NCI-H82 (cell line): ENCODE results near the gene PSMA7.
"Not testable (repeated sequence)": the region's sequence is repeated elsewhere in the genome, so short reads cannot be mapped to it uniquely, and the experiment has no call there.

Experiments used
- DNase-seq: peaks from one replicate; lab custom pipeline; 2025; lab: John Stamatoyannopoulos, UW

Gene PSMA7

GRCh38 chr20:62119115-62119514 lies 24.1 kb downstream of the PSMA7 start:
- no peak for DNase-seq

GRCh38 chr20:62118113-62119043 lies 24.8 kb downstream of the PSMA7 start:
- DNase-seq = no peak

GRCh38 chr20:62117658-62118057 lies 25.5 kb downstream of the PSMA7 start:
- DNase-seq = no peak

GRCh38 chr20:62117362-62117646 lies 25.9 kb downstream of the PSMA7 start:
- no peak for DNase-seq

- peak; percentile 24 for DNase-seq
These were observed 26.4 kb downstream of the PSMA7 start for GRCh38 chr20:62116558-62117361.

- not testable (repeated sequence) for DNase-seq
These were observed 27.3 kb downstream of the PSMA7 start for GRCh38 chr20:62115800-62116407.

GRCh38 chr20:62114894-62115293 lies 28.3 kb downstream of the PSMA7 start:
- no peak for DNase-seq

- DNase-seq = no peak
These were observed 30.8 kb downstream of the PSMA7 start for GRCh38 chr20:62112368-62112767.

- no peak for DNase-seq
These were observed 32.0 kb downstream of the PSMA7 start for GRCh38 chr20:62111148-62111547.

GRCh38 chr20:62105592-62105991 lies 37.6 kb downstream of the PSMA7 start:
- no peak for DNase-seq

- DNase-seq = no peak
These were observed 38.3 kb downstream of the PSMA7 start for GRCh38 chr20:62104791-62105345.

GRCh38 chr20:62104234-62104789 lies 38.9 kb downstream of the PSMA7 start:
- DNase-seq = no peak

- no peak for DNase-seq
These were observed 39.5 kb downstream of the PSMA7 start for GRCh38 chr20:62103508-62104233.

GRCh38 chr20:62101078-62101477 lies 42.1 kb downstream of the PSMA7 start:
- DNase-seq = no peak

- DNase-seq = no peak
These were observed 45.2 kb downstream of the PSMA7 start for GRCh38 chr20:62097881-62098407.

- no peak for DNase-seq
These were observed 46.5 kb downstream of the PSMA7 start for GRCh38 chr20:62096421-62097380.

- no peak for DNase-seq
These were observed 53.8 kb downstream of the PSMA7 start for GRCh38 chr20:62089393-62089792.

- peak; percentile 14 for DNase-seq
These were observed 54.7 kb downstream of the PSMA7 start for GRCh38 chr20:62088258-62089127.

- DNase-seq = no peak
These were observed 55.6 kb downstream of the PSMA7 start for GRCh38 chr20:62087632-62088031.
